Putamen (tissue), 1 donor: Measurements from ENCODE around the gene FXYD6.
A peak's percentile ranks its signal among the peaks of the same experiment; 100 is the strongest.

ENCODE experiments used
- DNase-seq: peaks from one replicate; pipeline ENCODE4 v3.0.0-alpha.2; 2016; ENCODE audit warnings: low spot score

The FXYD6 gene

DNA sequence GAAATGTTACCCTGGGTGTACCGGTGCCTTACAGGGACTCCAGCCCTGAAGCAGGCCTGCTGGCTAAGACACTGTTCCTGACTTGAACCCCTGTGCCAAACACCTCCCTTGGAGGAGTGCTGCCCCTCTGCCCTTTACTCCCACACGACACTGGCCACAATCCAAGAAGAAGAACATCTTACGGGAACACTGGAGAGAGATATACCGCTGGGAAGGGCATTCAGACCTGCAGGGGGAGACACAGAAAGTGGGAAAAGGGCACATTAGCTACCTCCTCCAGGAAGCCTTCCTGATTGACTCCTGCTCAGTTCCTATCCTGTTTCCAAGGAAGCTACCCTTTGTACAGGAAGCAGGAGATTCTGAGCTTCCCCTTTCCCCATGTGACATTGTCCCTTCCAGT is 34.1 kb upstream of the FXYD6 start:
- no peak for DNase-seq

DNA sequence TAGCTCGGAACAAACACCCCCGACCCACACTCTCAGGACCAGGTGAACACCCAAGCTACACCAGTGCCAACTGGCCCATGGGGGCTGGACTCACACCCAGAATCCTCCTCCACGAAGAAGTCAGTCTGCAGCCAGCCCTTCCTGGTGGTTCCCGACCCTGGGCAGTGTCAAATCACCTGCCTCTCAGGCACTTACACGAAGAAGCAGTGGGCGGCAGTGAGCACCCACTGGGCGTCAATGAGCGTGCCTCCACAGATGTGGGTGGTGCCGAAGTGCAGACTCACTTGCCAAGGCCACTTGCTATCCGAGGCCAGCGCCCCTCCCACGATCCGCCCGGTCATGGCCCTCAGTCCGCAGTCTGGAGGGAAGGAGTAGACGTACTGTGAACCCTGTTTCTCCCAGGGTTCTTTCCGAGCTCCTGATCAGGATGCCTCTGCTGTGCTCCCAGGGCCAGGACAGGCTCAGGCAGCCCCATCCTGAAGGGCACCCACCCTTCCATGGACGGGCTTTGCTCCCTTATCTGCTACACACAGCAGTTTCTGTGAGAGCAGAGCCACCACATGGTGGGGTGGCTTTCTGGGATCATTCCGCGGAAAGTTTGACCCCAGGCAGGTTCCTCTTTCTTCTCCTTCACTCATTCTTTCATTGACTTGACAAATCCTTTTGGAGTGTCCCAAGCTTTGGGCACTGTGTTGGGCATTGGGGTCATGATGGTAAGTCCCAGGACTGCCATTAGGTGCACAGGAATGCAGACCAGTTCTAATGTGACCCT is 33.3 kb upstream of the FXYD6 start:
- DNase-seq = no peak

DNA sequence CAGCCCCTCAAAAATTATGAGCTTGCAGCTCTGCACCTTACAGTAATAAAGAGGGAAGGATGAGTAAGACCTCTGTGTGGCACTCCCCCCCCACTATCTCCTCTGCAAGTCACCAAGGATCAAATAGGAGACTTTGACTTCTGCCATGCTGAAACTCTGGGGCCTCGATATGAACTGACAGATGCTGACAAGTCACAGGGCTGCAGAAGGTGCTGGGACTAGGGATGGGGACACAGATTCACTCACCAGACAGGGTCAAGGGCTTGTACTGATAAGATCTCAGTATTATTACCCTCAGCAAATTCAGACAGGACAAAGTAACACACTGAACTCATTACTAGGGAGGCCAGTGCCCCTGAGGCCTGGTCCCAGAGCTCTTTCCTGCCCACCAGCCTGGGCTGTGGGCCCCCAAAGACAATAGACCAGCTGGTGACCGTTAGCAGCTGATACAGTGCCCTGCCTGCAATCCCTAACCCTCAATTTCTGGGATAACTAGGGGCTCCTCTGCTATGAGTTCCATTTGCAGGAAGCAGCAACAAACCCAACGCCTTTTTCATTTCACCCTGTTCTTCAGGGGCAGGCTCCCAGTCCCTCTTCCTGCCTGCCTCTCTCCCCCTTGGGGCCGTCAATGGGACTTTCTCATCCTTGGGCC is 32.6 kb upstream of the FXYD6 start:
- no peak for DNase-seq

DNA sequence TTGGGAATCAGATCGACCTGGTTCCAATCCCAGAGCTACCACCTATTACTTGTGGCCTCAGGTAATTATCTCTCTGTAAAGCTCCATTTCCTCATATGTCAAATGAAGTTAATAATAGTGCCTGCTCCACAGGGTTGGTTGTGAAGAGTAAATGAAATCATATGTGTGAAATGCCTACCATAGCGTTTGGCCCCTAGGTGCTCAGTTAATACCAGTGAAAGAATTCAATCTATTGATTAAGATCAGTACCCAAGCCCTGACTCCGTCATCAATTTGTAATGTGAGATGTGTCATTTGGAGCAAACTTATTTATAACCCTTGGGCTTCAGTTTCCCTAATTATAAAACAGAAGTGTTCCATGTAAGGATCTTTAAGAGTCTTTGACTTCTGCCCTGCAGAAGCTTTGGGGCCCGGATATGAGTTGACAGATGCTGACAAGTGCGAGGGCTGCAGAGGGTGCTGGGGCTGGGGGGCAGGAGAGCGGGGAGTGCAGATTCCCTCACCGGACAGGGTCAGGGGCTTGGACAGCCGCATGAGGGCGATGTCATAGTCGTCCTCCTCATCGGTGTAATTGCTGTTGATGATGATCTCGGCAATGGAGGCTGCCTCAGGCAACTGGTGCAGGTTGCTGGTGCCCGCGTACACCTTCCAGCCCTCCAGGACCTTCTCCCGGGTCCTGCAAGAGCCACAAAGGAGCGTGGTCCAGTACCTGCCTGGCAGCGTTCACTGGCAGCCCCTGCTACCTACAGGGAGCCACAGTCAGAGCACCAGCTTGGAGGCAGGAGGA is 31.8 kb upstream of the FXYD6 start:
- no peak for DNase-seq

DNA sequence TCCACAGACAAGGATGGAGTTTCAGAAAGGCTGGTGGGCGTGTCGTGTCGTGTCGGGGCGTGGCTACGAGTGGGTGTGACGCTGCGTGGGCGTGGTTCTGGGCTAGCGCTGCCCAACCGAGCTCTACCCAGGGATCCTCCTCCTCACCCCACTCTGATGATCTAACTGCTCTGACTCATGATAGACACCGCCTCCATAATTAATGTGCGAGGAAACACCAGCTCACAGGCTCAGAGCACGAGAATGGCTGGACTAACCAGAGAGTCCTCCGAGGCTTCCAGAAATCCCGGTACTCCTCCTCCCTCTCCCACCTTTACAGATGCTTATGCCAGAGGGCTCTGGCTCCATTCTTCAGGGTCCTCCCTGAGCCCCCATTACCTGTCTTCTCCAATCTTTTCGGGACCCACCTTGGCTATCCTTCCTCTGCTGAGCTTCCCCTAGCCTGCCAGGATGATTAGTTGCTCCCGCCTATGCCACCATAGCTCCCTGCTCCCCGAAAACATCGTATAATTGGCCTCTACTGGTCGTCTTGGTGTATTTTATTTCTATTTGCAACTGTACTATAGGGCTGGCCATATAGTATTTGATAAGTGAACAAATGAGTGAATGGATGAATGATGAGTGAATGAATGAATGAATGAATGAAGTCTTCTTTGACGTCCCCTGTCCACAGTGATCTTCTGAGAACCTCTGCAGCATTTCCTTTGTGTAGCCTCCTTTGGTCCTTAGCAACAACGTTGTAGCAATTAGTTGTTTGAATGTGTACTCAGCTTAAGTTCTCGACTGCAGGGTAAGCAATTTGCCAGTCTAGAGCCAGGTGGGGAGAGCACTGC is 31.0 kb upstream of the FXYD6 start:
- DNase-seq = peak; percentile 63

DNA sequence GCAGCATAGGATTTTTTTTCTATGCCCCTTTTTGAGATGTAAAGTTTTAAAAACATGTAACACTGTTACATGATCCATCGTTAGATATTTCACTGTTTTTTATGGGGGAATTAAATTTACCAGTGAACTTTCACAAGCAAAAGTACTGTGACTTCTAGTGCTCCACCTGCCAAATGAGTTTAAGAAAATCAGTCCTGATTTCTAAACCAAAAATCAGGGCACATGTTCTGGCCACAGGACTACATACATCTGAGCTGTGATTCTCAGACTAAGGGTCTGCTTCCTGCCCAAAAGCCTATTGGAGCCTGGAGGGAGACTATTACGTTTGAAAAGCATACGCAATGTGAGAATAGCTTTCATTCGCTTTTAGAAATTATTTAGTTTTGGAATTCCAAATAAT is 30.3 kb upstream of the FXYD6 start:
- DNase-seq = no peak

DNA sequence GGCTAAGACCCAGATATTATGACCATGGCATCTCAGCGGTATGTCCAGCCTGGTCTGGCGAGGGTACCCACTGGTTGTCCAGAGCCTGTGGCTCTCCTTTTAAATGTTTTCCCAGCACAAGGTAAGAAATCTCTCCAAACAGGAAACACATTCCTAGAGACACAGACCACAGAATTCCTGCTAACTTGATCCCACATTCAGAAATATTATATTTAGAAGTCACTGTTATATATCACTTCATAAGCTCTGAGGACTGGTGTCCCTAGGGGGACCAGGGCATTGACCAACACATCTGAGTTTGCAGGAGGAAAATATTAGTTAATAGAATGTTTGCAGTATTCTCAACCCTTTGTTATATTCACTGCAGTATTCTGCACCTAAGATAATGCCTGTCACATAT is 29.7 kb upstream of the FXYD6 start:
- DNase-seq = no peak

DNA sequence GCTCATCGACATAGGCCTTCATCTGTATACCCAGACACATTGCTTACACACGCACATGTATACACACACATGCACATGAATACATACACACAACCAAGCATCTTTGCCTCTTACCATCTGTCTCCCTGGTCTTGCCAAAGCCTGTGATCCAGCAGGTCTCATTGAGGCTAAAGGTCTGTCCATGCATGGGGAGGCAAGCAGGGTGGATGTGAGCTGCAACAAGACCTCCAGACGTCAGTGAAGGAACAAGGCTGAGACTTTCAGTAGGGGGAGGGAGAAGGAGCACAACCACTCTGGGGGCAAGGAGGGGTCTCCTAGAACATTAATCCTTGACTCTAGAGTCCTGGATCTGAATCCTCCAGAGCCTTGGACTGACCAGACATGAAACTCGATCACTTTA is 29.1 kb upstream of the FXYD6 start:
- no peak for DNase-seq

DNA sequence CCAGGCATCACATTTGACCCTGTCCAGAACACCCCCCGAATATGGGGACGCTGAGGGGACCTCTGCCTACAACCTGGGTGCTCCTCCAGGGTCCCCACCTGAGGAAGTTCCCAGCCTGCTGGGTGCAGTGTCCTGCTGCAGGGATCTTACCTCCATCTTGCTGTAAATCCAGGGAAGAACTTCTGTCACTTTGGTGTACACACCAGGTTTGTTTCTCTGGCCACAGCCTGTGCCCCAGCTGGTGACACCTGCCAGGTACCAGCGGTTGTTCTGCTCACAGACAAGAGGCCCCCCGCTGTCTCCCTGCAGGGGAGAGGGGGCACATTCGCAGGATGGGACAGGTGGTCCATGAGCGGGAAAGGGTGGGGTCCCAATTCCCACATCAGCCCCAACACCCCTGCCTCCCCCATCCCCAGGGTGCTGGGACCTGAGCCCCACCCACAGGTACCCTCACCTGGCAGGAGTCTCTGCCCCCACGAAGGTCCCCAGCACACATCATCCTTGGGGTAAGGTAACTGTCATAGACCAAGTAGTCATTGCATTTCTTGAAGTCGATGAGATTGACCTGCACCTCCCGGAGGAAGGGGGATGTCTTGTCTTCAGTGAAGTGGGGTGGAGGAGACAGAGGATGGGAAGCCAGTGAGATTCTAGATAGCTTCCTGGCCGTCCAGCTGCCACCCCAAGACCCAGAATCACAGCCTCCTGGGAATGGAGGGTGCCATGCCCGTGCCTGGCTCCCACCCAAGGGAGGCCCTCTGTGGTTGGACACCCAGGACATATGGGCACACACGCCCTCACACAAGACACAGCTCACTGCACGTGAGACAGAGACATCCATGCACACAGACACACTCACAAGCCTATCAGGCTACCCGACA is 27.3 kb upstream of the FXYD6 start:
- DNase-seq = no peak

DNA sequence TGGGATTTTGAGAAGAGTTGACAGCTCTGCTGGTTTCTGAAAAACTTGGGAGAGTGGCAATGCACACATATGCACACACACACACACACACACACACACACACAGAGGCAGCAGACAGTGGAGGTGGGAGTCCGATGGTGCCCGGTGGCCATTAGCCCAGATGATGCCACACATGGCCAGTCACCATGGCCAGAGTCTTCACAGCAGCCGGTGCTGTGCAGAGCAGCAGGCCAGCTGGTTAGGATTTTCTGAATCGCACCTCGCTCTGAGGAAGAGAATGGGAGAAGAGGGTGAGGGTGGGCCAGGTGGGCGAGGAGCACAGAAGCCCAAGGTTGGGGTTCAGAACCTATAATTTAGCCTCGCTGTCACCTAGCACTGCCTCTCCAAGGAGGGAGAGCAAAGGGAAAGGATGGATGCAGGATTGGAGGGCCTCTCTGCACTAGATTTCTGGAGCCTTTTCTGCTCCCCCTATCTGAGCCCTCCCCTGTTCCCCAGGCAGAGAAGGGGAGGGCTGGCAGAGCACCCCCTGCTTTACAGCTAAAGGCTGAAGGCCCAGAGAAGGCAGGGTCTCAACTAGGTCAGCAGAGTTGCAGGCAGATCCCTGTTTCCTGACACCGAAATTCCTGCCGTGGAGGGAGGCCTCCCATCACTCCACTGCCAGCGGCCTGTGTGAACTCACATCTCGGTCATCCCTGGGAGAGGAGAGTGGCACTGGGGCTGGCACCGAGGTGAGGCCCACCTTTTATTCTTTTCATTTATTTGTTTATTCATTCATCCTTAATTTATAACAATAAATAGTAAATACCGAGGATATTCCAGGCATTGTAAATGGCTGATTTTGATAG is 25.8 kb upstream of the FXYD6 start:
- DNase-seq = no peak

DNA sequence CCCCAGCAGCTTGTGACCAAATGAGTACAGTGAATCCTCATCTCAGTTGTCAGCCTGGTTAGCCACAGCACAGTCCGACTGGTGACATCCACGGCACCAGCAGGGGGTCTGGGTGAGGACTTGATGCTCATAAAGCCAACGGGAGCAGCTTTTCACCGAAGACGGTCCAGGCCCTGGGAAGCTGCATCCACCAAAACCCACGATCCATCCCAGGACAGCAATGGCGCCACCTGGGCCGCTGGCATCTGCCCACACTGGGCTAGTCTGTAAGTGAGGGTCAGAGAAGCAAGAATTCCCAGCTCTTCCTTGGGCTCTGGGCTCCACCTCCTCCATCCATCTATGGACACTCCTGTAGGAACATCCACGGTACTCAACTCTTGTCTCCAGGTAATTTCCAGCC is 25.1 kb upstream of the FXYD6 start:
- DNase-seq = no peak

DNA sequence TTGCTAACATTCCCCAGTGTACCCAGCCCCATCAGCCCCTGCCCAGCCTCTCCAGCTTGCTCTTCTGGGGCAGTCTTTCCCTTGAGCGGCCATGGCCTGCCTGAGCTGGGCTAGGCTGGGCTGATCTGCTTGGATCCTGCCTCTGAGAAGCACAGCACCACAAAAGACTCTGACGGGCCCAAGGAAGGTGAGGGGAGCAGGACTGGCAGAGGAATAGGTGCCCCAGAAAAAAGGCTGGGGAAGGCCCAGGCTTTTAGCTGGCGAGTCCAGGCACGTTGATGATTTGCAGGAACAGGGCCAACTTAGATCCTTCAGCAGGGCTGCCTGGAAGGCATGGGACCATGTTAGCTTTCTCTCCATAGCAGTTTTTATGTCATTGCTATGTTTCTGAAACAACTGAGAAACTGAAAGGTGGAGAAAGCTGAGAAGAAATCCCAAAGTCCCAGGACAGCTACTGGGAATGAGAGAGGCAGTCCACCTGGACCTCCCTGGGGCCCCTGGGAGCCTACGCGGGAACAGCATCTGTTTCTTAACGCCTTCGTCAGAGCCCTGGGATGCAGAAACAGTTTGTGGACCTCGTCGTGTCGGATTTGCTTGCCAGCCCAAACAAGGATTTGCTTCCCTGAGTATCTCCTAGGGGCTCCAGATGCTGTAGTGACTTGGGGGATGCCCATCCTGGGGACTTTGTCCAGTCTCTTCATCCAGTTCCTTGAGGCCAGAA is 24.4 kb upstream of the FXYD6 start:
- no peak for DNase-seq

DNA sequence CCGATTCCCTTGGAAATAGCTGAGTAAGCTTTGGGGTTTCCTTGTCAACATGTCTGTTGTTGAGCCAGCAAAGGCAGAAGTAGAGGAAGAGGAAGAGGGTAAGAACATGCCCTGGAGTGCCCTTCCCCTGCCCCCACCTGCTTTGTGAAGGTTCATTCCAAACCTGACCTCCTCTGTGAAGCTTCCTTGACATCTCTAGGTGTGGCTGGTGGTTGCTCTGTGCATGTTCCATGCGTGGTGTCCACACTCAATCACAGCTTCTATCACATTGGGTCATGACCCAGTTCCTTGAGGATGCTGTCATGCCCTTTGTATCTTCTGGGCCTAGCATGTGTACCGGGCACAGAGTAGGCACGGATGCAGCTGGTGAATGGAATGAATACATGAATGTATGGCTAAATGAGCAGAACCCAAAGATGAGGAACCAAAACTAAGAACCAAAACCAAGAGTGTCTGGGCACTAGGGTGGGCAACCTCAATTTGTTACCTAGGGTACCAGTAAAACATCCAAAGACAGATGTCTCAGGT is 23.7 kb upstream of the FXYD6 start:
- no peak for DNase-seq

DNA sequence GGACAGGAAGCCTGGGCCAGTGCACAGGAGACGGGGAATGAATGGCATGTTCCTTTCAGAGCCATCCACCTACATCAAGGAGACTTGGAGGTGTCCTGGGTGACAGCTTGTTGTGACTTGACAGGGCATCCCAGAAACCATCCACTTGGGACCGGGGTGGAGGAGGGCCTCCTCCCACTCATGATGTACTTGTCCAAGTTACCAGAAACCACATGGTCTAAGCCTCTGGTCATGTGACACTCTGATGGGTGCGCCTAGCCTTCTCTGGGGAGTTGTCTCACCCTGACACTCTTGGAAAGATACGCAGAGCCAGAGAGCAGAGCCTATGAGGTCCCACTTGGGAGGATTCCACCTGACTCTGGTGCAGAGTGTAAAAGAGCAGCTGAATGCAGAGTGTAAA is 21.6 kb upstream of the FXYD6 start:
- no peak for DNase-seq

DNA sequence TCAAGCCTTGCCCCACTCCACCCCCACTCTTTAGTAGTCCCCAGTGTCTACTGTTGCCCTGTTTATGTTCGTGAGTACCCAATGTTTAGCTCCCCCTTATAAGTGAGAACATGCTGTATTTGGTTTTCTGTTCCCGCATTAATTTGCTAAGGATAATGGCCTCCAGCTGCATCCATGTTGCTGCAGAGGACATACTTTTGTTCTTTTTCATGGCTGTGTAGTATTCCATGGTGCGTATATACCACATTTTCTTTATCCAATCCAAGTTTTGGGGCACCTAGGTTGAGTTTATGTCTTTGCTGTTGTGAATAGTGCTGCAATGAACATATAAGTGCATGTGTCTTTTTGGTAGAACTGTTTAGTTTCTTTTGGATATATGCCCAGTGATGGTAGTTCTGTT is 16.2 kb upstream of the FXYD6 start:
- no peak for DNase-seq

DNA sequence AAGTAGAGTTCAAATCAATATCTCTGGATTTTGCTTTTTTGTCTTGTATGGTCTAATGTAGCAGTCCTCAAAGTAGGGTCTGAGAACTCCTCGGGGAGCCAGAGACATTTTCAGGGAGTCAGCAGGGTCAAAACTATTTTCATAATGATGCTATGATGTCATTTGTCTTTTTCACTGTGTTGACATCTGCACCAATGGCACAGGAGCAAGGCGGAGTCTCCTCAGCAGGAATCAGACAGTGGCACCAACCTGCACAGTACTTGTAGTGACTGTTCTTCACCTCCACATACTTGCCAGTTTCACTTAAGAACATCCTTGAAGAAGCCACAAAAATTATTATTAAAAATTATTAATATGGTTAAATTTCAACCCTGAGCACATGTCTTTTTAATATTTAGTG is 14.9 kb upstream of the FXYD6 start:
- DNase-seq = no peak

DNA sequence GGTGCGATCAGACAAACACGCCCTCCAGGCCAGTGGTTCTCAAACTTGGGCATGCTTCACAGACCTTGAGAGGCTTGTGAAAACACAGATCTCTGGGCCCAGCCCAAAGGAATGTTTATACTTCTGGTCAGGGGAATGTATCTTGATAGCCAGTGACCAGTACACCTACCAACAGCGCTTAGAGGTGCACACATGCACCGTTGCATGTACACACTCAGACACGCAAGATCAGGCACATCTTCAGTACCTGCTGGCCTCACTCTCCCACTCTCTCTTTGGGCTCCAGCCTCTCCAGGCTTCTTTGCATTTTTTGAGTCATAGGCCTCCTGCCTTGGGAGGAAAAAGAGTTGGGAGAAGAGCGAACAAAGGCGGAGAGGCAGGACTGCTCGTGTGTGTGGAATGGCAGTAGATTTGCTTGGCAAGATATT is 11.7 kb upstream of the FXYD6 start:
- peak; percentile 18 for DNase-seq

DNA sequence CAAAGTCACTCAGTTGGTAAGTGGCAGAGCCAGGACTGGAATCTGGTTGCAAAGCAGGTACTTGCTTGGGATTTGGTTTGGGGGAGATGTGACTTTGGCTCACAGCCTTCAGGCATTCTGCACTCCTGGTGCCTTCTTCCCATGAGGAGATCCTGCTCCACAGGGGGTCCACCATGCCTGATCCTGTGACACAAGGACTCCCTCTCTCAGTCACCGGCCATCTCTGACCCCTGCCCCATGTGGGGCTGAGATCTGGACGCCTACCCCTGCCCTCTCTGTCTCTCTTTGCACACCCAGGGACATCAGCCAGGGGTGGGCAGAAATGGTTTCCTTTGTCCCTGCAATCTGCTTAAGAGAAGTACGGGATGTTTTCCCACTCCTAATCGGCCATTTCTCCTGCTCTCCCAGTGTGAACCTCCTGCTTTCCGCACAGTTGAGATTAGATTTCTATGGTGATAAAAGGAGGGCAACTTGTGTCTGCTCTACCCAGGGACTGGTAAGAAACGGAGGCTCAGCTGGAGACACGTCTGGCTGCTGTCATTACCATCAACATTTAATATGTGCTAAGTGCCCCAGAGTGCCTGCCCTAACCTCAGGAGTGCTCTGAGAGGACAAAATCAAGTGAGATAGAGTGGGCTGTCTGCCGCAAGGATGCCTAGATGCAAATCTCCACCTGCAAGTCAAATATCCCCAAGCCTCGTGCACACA is 11.1 kb upstream of the FXYD6 start:
- no peak for DNase-seq

DNA sequence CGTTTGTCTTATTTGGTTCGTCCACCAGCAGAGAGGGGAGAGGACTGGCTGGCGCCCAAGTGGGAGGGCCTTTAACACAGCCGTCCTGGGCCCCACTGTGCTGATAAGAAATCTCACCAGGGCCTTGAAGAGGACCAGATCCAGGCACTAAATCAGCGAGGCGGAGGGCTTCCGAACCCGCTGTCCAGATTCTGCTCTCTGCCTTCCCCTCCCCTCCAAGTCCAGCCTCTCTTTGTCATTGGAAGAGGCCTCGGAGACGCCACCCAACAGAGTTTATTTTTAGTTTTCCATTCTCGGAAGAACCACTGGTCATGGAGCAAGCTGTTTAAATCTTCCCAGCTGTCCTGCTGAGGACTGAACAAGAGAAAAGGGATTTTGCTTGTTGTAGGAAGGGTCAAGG is 9.3 kb upstream of the FXYD6 start:
- DNase-seq = no peak
